ENCODE measurements around the gene PRICKLE1.

GRCh38 chr12:42556917-42557316, 32.6 kb downstream of the PRICKLE1 start:
- TF ChIP-seq, protein P1, sequence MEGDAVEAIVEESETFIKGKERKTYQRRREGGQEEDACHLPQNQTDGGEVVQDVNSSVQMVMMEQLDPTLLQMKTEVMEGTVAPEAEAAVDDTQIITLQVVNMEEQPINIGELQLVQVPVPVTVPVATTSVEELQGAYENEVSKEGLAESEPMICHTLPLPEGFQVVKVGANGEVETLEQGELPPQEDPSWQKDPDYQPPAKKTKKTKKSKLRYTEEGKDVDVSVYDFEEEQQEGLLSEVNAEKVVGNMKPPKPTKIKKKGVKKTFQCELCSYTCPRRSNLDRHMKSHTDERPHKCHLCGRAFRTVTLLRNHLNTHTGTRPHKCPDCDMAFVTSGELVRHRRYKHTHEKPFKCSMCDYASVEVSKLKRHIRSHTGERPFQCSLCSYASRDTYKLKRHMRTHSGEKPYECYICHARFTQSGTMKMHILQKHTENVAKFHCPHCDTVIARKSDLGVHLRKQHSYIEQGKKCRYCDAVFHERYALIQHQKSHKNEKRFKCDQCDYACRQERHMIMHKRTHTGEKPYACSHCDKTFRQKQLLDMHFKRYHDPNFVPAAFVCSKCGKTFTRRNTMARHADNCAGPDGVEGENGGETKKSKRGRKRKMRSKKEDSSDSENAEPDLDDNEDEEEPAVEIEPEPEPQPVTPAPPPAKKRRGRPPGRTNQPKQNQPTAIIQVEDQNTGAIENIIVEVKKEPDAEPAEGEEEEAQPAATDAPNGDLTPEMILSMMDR (IDR thresholded peaks at IDR 0.05): no peak
- no peak for TF ChIP-seq POLR2A (IDR thresholded peaks at IDR 0.05)
